Neural progenitor cell (in vitro differentiated cells): ENCODE data around the gene PSMB4.

Experiments
- CTCF ChIP-seq: fragments of 200-600 bp; sonication (generic); IDR thresholded peaks from 2 replicates; pipeline ENCODE4 v1.5.1; 2017; ENCODE audit warnings: antibody characterized with exemption, mild to moderate bottlenecking
- EZH2 ChIP-seq: fragments of 200-600 bp; sonication (generic); IDR thresholded peaks from 2 replicates; pipeline ENCODE4 v1.6.1; 2017; ENCODE audit warnings: antibody characterized with exemption, mild to moderate bottlenecking, moderate library complexity

- TF ChIP-seq EZH2 (no peak), CTCF (no peak)
These were observed 27.9 kb upstream of the PSMB4 start for GRCh38 chr1:151371370-151372057.
